Prostate gland (tissue), 2 donors: ENCODE measurements around the gene C1orf216. TPM values are rescaled to one million over a fixed set of nuclear protein-coding genes. Genes with fewer than 3 reads are reported as not detected.

ENCODE experiments used
- DNase-seq: peaks from one replicate; pipeline ENCODE4 v3.0.0-alpha.2; 2019; ENCODE audit warnings: low spot score
- H3K27ac ChIP-seq, 2 donors: fragments of 200-600 bp; sonication (generic); 2 replicates each; pipeline ENCODE4 v1.5.1; 2017 to 2019
- H3K27me3 ChIP-seq: fragments of 200-600 bp; sonication (generic); replicated peaks from 2 replicates; pipeline ENCODE4 v1.5.1; 2019; ENCODE audit not compliant: insufficient read depth
- H3K36me3 ChIP-seq, 2 donors: fragments of 200-600 bp; sonication (generic); 1 replicate in 1 of 2; 2 replicates in 1 of 2; pipeline versions ENCODE4 v1.5.1 to v1.8.1; 2017 to 2019
- H3K4me1 ChIP-seq: fragments of 200-600 bp; sonication (generic); replicated peaks from 2 replicates; pipeline ENCODE4 v1.5.1; 2019
- H3K4me3 ChIP-seq, 2 donors: fragments of 200-600 bp; sonication (generic); 2 replicates each; pipeline ENCODE4 v1.5.1; 2017 to 2019
- H3K9me3 ChIP-seq: fragments of 200-600 bp; sonication (generic); 2 replicates; pipeline ENCODE4 v1.5.1; 2017
- CTCF ChIP-seq, 4 experiments: fragments of 200-600 bp in 2 of 4; fragments of 450-650 bp in 2 of 4; sonication (generic) in 2 of 4; IDR thresholded peaks; 1 replicate in 3 of 4; 2 replicates in 1 of 4; pipeline ENCODE4 v1.5.1; 2016 to 2019; ENCODE audit warnings: antibody characterized with exemption in 4 of 4, mild to moderate bottlenecking in 2 of 4, moderate library complexity in 2 of 4
- POLR2A ChIP-seq: fragments of 450-650 bp; IDR thresholded peaks from one replicate; pipeline ENCODE4 v1.6.1; 2016; ENCODE audit warnings: antibody characterized with exemption, mild to moderate bottlenecking
- POLR2AphosphoS5 ChIP-seq: sonication (generic); formaldehyde crosslinking; IDR thresholded peaks from one replicate; pipeline ENCODE4 v1.6.1; 2017; ENCODE audit warnings: antibody characterized with exemption
- WGBS: methylation state at CpG from one replicate; pipeline ENCODE4 v1.1.5; 2018; 5-methylcytosine and 5-hydroxymethylcytosine counted together
- intact Hi-C: fragments of 100-400 bp; cut with DNase I; formaldehyde crosslinking; loops from one replicate; pipeline ENCODE4 v1.14.2; 2022
- total RNA-seq, 2 donors: library from RNA; depleted of rRNA; stranded (reverse); fragments of >200 nt; gene quantifications; one replicate each; pipeline ENCODE4 v1.1.0, GENCODE V29; 2016

Gene C1orf216
- total RNA-seq, 2 donors from 2014 or later = 10.1 to 12.9 TPM

- no peaks in the 10 kb centered on the region for H3K9me3 ChIP-seq
- H3K27me3 ChIP-seq = no peaks in the 10 kb centered on the region
- 46% methylated on average over 1 of the region's 1 CpG for WGBS
- H3K4me1 ChIP-seq = no peaks in the 10 kb centered on the region
- TF ChIP-seq CTCF (IDR thresholded peaks at IDR 0.05) (no peak), POLR2A (no peak), POLR2AphosphoS5 (no peak)
- intact Hi-C loops = no loop called here
- no peaks in the 10 kb centered on the region for H3K36me3 ChIP-seq
- H3K27ac ChIP-seq = no peak overlapping the region
- no peak for DNase-seq
- H3K4me3 ChIP-seq = no peak overlapping the region
These were observed 37.4 kb upstream of the C1orf216 start for GRCh38 chr1:35756064-35756463.

- Histone ChIP-seq H3K4me3 (no peak overlapping the region), H3K36me3 (no peaks in the 10 kb centered on the region)
These were observed 35.1 kb upstream of the C1orf216 start for GRCh38 chr1:35753626-35754260.

GRCh38 chr1:35748326-35748725 lies 29.6 kb upstream of the C1orf216 start:
- intact Hi-C loops = no loop called here
- Histone ChIP-seq H3K27ac (no peak overlapping the region), H3K4me3 (no peak overlapping the region), H3K27me3 (no peaks in the 10 kb centered on the region), H3K4me1 (no peaks in the 10 kb centered on the region), H3K36me3 (no peaks in the 10 kb centered on the region), H3K9me3 (no peaks in the 10 kb centered on the region)
- 28% methylated on average over 3 of the region's 3 CpGs for WGBS
- no peak for DNase-seq
- no peak for TF ChIP-seq CTCF (IDR thresholded peaks at IDR 0.05)
- no peak for TF ChIP-seq POLR2A
- no peak for TF ChIP-seq POLR2AphosphoS5

More at GRCh38 chr1:35753626-35754260, 35.1 kb upstream of the C1orf216 start:
- Histone ChIP-seq H3K4me1 (no peaks in the 10 kb centered on the region), H3K27me3 (no peaks in the 10 kb centered on the region), H3K9me3 (no peaks in the 10 kb centered on the region), H3K27ac (no peak overlapping the region)
- whole genome bisulfite sequencing = 87% methylated on average over 4 of the region's 4 CpGs
- DNase-seq = no peak
- intact Hi-C loops = no loop called here
- TF ChIP-seq POLR2AphosphoS5 = no peak
- TF ChIP-seq CTCF (IDR thresholded peaks at IDR 0.05) = no peak
- TF ChIP-seq POLR2A = no peak

GRCh38 chr1:35745124-35745730 lies 26.5 kb upstream of the C1orf216 start:
- no peak overlapping the region for H3K27ac ChIP-seq
- H3K27me3 ChIP-seq = no peaks in the 10 kb centered on the region
- H3K9me3 ChIP-seq = no peaks in the 10 kb centered on the region
- TF ChIP-seq POLR2AphosphoS5 = no peak
- no peak for TF ChIP-seq POLR2A
- no peak for TF ChIP-seq CTCF (IDR thresholded peaks at IDR 0.05)
- no peaks in the 10 kb centered on the region for H3K4me1 ChIP-seq
- no peaks in the 10 kb centered on the region for H3K36me3 ChIP-seq
- 89% methylated on average over 1 of the region's 1 CpG for WGBS
- no peak overlapping the region for H3K4me3 ChIP-seq
- DNase-seq = no peak
- intact Hi-C loops = no loop called here

GRCh38 chr1:35737120-35737519 lies 18.4 kb upstream of the C1orf216 start:
- intact Hi-C loops = no loop called here
- no peaks in the 10 kb centered on the region for H3K9me3 ChIP-seq
- H3K27ac ChIP-seq = no peak overlapping the region
- no peaks in the 10 kb centered on the region for H3K4me1 ChIP-seq
- TF ChIP-seq POLR2A (no peak), POLR2AphosphoS5 (no peak), CTCF (IDR thresholded peaks at IDR 0.05) (no peak)
- H3K27me3 ChIP-seq = no peaks in the 10 kb centered on the region
- no peaks in the 10 kb centered on the region for H3K36me3 ChIP-seq
- no peak for DNase-seq
- no peak overlapping the region for H3K4me3 ChIP-seq
- WGBS = 91% methylated on average over 1 of the region's 1 CpG
